Activated CD4-positive, alpha-beta T cell treated with anti-CD3 and anti-CD28 coated beads, Interleukin-2, Interleukin-6, amounts not matched to agents 100 ng/mL and 50 ng/mL, durations not matched to agents 16 hours and 8 hours (primary cell): ENCODE measurements around the gene HRC.
A peak's percentile ranks its signal among the peaks of the same experiment; 100 is the strongest.
"Not testable (repeated sequence)": the region's sequence is repeated elsewhere in the genome, so short reads cannot be mapped to it uniquely, and the experiment has no call there.

ENCODE experiments used
- DNase-seq: peaks from one replicate; pipeline ENCODE4 v3.0.0-alpha.2; 2020

The HRC gene

GRCh38 chr19:49155005-49155819, at the start of gene HRC:
Gene HRC, minus strand, starts transcription at chr19:49155396. Its CDS starts 159 bp downstream, at chr19:49155237.
- no peak for DNase-seq

DNA sequence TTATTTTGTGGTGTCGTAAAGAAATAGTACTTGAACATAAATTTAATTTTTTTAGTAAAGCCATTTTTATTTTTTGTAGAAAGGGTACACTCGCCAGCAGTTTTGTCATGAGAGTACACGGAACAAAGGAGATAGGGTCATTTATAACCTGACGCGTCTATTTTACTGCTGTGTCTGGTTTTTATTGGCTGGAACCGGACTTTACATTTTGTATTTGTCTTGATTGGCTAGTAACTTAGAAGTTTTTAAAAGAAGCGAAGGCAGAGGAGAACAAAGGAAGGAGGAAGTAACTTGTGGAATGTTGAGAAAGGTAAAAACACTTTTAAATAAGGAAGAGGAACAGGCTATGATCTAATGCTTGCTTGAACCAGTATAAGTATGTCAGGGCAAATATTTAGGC, 45.8 kb upstream of the HRC start:
- DNase-seq: no peak

GRCh38 chr19:49200238-49200862, 45.2 kb upstream of the HRC start:
- DNase-seq: peak; percentile 22

DNA sequence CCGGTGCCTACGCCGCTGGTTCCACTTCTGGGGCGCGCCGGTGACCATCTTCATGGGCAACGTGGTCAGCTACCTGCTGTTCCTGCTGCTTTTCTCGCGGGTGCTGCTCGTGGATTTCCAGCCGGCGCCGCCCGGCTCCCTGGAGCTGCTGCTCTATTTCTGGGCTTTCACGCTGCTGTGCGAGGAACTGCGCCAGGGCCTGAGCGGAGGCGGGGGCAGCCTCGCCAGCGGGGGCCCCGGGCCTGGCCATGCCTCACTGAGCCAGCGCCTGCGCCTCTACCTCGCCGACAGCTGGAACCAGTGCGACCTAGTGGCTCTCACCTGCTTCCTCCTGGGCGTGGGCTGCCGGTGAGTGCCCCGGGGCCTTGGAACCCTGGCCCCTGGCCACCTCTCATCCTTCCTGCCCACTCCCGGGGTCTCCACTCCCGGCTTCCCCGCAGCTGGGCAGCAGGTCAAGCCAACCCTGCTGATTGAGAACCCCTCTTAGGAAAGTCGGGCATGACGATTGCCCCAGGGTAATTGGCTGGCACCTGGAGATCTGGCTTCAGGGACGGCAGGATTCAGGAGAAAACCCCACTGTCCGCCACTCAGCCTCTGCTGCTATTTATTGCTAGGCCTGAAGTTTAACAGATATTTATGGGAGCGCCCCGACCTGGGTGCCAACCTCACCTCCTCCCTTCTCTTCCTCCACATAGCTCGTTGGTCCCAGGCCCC, 41.5 kb upstream of the HRC start:
- DNase-seq: no peak

- DNase-seq: no peak
Measured at GRCh38 chr19:49194408-49194807, 39.2 kb upstream of the HRC start.

DNA sequence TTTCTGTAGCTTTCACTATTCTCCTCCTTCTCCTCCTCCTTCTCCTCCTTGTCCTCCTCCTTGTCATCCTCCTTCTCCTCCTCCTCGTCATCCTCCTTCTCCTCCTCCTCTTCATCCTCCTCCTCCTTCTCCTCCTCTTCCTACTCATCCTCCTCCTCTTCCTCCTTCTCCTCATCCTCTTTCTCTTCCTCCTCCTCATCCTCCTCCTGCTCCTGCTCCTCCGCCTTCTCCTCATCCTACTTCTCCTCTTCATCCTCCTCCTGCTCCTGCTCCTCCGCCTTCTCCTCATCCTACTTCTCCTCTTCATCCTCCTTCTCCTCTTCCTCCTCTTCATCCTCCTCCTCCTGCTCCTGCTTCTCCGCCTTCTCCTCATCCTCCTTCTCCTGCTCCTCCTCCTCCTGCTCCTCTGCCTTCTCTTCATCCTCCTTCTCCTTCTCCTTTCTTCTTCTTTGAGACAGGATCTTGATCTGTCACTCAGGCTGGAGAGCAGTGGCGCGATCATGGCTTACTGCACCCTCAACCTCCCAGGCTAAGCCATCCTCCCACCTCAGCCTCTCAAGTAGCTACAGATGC, 38.7 kb upstream of the HRC start:
- no peak for DNase-seq

- DNase-seq: no peak
Measured at GRCh38 chr19:49190781-49191180, 35.6 kb upstream of the HRC start.

DNA sequence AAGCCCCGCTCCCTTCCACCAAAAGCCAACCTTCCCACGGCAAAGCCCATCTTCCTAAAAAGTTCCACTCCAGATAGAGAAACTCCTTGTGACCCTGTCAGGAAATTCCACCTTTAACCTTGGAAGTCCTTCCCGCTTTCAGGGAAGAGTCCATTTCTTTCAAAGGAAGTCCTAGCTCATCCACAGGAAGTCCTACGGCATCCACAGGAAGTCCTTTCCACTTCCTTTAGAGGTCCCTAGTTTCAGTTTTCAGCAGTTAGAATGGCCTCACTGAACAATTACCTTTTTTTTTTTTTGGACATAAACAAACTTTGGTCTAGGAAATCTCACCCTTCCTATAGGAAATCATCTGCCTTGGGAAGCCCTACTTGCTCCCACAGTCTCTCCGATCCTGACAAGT, 34.1 kb upstream of the HRC start:
- DNase-seq: no peak

DNA sequence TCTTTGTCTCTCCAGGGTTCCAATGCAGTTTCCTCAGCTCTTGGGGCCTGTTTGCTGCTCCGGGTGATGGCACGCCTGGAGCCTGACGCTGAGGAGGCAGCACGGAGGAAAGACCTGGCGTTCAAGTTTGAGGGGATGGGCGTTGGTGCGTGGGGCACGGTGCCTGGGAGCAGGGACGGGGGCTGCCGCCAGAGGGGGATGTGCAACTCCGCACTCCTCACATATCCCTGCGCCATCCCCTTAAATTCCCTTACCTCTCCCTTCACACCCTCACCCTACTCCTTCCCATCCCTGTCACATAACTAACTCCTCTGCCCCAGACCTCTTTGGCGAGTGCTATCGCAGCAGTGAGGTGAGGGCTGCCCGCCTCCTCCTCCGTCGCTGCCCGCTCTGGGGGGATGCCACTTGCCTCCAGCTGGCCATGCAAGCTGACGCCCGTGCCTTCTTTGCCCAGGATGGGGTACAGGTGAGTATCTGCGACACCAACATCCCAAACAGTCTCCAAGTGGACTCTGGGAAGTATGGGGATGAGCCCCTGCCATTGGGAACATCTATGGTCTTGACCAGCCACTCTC, 33.5 kb upstream of the HRC start:
- no peak for DNase-seq

GRCh38 chr19:49186108-49186507, 30.9 kb upstream of the HRC start:
- no peak for DNase-seq

DNA sequence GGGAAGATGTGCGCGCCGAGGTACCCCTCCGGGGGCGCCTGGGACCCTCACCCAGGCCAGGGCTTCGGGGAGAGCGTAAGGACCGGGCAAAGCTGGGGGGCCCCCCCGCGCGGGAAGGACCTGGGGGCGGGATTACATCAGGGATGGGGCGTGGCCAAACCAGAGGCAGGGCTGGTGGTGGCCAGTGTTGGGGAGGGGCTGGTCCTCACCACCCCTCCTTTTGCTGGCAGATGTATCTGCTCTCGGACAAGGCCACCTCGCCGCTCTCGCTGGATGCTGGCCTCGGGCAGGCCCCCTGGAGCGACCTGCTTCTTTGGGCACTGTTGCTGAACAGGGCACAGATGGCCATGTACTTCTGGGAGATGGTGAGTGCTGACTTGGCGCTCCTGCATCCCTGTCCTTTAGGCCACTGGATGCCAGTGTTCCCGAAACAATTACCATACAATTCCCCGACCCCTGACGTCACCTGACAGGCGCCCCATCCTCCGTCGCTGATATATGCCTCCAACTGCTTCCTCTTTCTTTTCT, 27.7 kb upstream of the HRC start:
- no peak for DNase-seq

DNA sequence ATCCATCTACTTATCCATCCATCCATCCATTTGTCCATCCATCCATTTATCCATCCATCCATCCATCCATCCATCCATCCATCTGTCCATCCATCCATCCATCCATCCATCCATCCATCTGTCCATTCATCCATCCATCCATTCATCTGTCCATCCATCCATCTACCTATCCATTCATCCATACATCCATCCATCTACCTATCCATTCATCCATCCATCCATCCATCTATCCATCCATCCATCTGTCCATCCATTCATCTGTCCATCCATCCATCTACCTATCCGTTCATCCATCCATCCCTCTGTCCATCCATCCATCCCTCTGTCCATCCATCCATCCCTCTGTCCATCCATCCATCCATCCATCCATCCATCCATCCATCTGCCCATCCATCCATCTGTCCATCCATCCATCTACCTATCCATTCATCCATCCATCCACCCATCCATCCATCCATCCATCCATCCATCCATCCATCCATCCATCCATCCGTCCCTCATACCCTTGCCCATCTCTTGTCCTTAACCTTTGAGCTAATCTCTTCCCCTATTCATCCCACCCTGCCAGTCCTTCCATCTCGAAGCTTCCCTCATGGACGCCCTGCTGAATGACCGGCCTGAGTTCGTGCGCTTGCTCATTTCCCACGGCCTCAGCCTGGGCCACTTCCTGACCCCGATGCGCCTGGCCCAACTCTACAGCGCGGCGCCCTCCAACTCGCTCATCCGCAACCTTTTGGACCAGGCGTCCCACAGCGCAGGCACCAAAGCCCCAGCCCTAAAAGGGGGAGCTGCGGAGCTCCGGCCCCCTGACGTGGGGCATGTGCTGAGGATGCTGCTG, 27.0 kb upstream of the HRC start:
- DNase-seq: not testable (repeated sequence)

DNA sequence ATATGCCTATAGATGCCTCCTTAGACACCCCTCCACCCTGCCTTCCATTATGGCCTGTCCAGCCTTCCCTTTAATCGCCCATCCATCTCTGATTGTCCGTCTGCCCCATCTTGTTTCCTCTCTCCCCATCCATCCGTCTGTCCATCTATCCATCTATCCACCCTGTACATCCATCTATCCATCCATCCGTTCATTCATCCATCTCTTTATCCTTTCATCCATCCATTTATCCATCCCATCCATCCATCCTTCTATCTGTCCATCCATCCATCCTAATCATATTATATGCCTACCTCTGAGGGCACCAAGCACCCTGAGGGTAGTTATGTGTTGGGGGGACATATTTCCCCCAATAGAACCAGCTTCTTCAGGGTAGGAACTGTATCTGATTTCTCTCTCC, 25.5 kb upstream of the HRC start:
- no peak for DNase-seq

- DNase-seq: no peak
Measured at GRCh38 chr19:49173198-49173597, 18.0 kb upstream of the HRC start.

- DNase-seq: no peak
Measured at GRCh38 chr19:49168421-49168820, 13.2 kb upstream of the HRC start.

DNA sequence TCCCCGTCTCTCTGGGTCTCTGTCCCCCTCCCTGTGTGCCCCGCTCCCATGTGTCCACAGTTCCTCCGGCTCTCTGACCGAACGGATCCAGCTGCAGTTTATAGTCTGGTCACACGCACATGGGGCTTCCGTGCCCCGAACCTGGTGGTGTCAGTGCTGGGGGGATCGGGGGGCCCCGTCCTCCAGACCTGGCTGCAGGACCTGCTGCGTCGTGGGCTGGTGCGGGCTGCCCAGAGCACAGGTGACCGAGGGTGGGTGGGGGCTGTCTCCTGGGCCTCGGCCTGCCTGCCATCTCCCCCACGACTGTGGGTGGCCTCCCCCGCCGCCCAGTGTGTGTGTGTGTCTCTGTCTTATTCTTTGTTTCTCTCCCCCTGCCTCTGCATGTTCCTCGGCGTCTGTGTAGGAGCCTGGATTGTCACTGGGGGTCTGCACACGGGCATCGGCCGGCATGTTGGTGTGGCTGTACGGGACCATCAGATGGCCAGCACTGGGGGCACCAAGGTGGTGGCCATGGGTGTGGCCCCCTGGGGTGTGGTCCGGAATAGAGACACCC, 12.7 kb upstream of the HRC start:
- DNase-seq: no peak

GRCh38 chr19:49165865-49166301, 10.7 kb upstream of the HRC start:
- DNase-seq: no peak

- no peak for DNase-seq
Measured at GRCh38 chr19:49165111-49165750, 10.0 kb upstream of the HRC start.

DNA sequence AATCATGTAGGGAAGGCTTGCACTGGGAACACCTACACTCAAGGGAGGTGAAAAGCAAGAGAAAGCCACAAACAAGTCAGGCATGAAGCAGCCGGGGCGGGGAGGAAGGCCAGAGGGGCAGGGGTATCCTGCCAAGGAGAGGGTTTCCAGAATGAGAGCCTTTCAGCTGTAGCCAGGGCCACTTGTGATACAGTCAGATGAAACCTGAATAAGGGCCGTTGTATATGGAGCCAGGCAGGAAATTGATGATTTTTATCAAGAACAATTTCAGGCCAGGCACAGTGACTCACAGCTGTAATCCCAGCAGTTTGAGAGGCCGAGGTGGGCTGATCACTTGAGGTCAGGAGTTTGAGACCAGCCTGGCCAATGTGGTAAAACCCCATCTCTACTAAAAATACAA, 6.8 kb upstream of the HRC start:
- DNase-seq: no peak

- DNase-seq: no peak
Measured at GRCh38 chr19:49160450-49161189, 5.4 kb upstream of the HRC start.
